Activated CD8-positive, alpha-beta memory T cell treated with anti-CD3 and anti-CD28 coated beads for 24 hours (primary cell): ENCODE results near the gene UTY.
"Not testable (repeated sequence)": the region's sequence is repeated elsewhere in the genome, so short reads cannot be mapped to it uniquely, and the experiment has no call there.

Experiments used
- DNase-seq: peaks from one replicate; pipeline ENCODE4 v3.0.0-alpha.2; 2020

UTY gene

GRCh38 chrY:13296176-13296890 is 183.5 kb downstream of the UTY start:
- DNase-seq, result no peak

GRCh38 chrY:13295026-13295425 is 184.8 kb downstream of the UTY start:
- no peak for DNase-seq

GRCh38 chrY:13291199-13291598 is 188.6 kb downstream of the UTY start:
- no peak for DNase-seq

- not testable (repeated sequence) for DNase-seq
Observed at GRCh38 chrY:13282151-13283054, 197.4 kb downstream of the UTY start.

- DNase-seq, result no peak
Observed at GRCh38 chrY:13279561-13279960, 200.3 kb downstream of the UTY start.

- no peak for DNase-seq
Observed at GRCh38 chrY:13271706-13272105, 208.1 kb downstream of the UTY start.

- DNase-seq, result not testable (repeated sequence)
Observed at GRCh38 chrY:13253941-13254440, 225.8 kb downstream of the UTY start.

GRCh38 chrY:13250421-13250820 is 229.4 kb downstream of the UTY start:
- no peak for DNase-seq

GRCh38 chrY:13243716-13244115 is 236.1 kb downstream of the UTY start:
- no peak for DNase-seq

- no peak for DNase-seq
Observed at GRCh38 chrY:13233901-13234300, 245.9 kb downstream of the UTY start.

GRCh38 chrY:13233118-13233517 is 246.7 kb downstream of the UTY start:
- no peak for DNase-seq

GRCh38 chrY:13227354-13227953 is 252.4 kb downstream of the UTY start:
- DNase-seq, result no peak

GRCh38 chrY:13210961-13211646 is 268.7 kb downstream of the UTY start:
- no peak for DNase-seq

GRCh38 chrY:13205214-13205613 is 274.6 kb downstream of the UTY start:
- no peak for DNase-seq
